Esophagus (tissue), 2 donors: Measurements from ENCODE around the gene DDIT4L. TPM values are rescaled to one million over a fixed set of nuclear protein-coding genes. Genes with fewer than 3 reads are reported as not detected.
A peak's percentile ranks its signal among the peaks of the same experiment; 100 is the strongest.

Experiments
- H3K27ac ChIP-seq, 2 donors: one replicate each; pipeline ENCODE4 v1.5.1; 2013; ENCODE audit warnings: low read depth in 2 of 2, mild to moderate bottlenecking in 2 of 2, inconsistent platforms in 1 of 2, low read length in 1 of 2, moderate library complexity in 1 of 2
- H3K27me3 ChIP-seq, 2 donors: one replicate each; pipeline ENCODE4 v1.6.1; 2013; ENCODE audit warnings: low read length in 2 of 2, control low read depth in 1 of 2, mild to moderate bottlenecking in 1 of 2; ENCODE audit not compliant: insufficient read depth in 2 of 2, control insufficient read depth in 1 of 2
- H3K36me3 ChIP-seq, 2 donors: one replicate each; pipeline ENCODE4 v1.6.1; 2013; ENCODE audit warnings: low read length in 1 of 2; ENCODE audit not compliant: control insufficient read depth in 2 of 2, insufficient read depth in 2 of 2
- H3K4me1 ChIP-seq, 2 donors: one replicate each; pipeline ENCODE4 v1.6.1; 2013; ENCODE audit warnings: low read length in 1 of 2; ENCODE audit not compliant: control insufficient read depth in 2 of 2, insufficient read depth in 2 of 2
- H3K4me3 ChIP-seq, 2 donors: one replicate each; pipeline ENCODE4 v1.5.1; 2013; ENCODE audit warnings: low read length in 2 of 2, mild to moderate bottlenecking in 2 of 2, low read depth in 1 of 2, moderate library complexity in 1 of 2
- H3K9me3 ChIP-seq, 2 donors: one replicate each; pipeline ENCODE4 v1.6.1; 2013; ENCODE audit warnings: mild to moderate bottlenecking in 2 of 2, low read depth in 1 of 2, low read length in 1 of 2, moderate library complexity in 1 of 2; ENCODE audit not compliant: control insufficient read depth in 2 of 2, insufficient read depth in 1 of 2
- WGBS, 2 donors: extraction: QIAGEN DNeasy Blood & Tissue Kit; methylation state at CpG; one replicate each; pipeline ENCODE4 v1.1.7; 2013; 5-methylcytosine and 5-hydroxymethylcytosine counted together
- polyA plus RNA-seq, 2 donors: library from polyadenylated mRNA; stranded (reverse); fragments of 200-250 nt; gene quantifications; one replicate each; pipeline ENCODE4 v1.2.3, GENCODE V29; 2013
- donor health status: healthy with polysubstance abuse.
- donor health status: Bipolar disorder and iron deficiency.

DDIT4L gene
- polyA plus RNA-seq, 2 donors: 0.12 to 0.27 TPM

- peaks cover 3 to 5% of the 10 kb centered on the region in 2 donors for H3K4me1 ChIP-seq
- WGBS, 2 donors: 14 to 16% methylated on average over 37 of the region's 37 CpGs
- H3K9me3 ChIP-seq: no peaks in the 10 kb centered on the region
- no peaks in the 10 kb centered on the region for H3K36me3 ChIP-seq
- H3K27ac ChIP-seq: no peak overlapping the region
- peak overlapping the region; percentile 44 to 61 for H3K4me3 ChIP-seq
- peaks cover 0 to 4% of the 10 kb centered on the region in 2 donors for H3K27me3 ChIP-seq
Observed at GRCh38 chr4:100190643-100191600, 654 bp upstream of the DDIT4L start.

GRCh38 chr4:100188829-100189228 is 1.4 kb downstream of the DDIT4L start:
- Histone ChIP-seq H3K4me1 (peaks cover 3 to 5% of the 10 kb centered on the region in 2 donors), H3K9me3 (no peaks in the 10 kb centered on the region), H3K27me3 (peaks cover 0 to 4% of the 10 kb centered on the region in 2 donors), H3K4me3 (no peak overlapping the region), H3K27ac (no peak overlapping the region), H3K36me3 (no peaks in the 10 kb centered on the region)
- WGBS, 2 donors: 40 to 50% methylated on average over 4 of the region's 4 CpGs

- H3K4me3 ChIP-seq: no peak overlapping the region
- WGBS, 2 donors: 94 to 96% methylated on average over 9 of the region's 9 CpGs
- H3K9me3 ChIP-seq: no peaks in the 10 kb centered on the region
- no peak overlapping the region for H3K27ac ChIP-seq
- peaks cover 0 to 4% of the 10 kb centered on the region in 2 donors for H3K27me3 ChIP-seq
- H3K36me3 ChIP-seq: no peaks in the 10 kb centered on the region
- H3K4me1 ChIP-seq: peaks cover 3 to 5% of the 10 kb centered on the region in 2 donors
Observed at GRCh38 chr4:100187781-100188180, 2.5 kb downstream of the DDIT4L start.

- Histone ChIP-seq H3K27me3 (no peaks in the 10 kb centered on the region), H3K27ac (no peak overlapping the region), H3K4me3 (no peak overlapping the region), H3K4me1 (peaks cover 0 to 2% of the 10 kb centered on the region in 2 donors), H3K36me3 (no peaks in the 10 kb centered on the region), H3K9me3 (no peaks in the 10 kb centered on the region)
- WGBS, 2 donors: 91 to 94% methylated on average over 2 of the region's 2 CpGs
Observed at GRCh38 chr4:100184787-100185186, 5.5 kb downstream of the DDIT4L start.

DNA sequence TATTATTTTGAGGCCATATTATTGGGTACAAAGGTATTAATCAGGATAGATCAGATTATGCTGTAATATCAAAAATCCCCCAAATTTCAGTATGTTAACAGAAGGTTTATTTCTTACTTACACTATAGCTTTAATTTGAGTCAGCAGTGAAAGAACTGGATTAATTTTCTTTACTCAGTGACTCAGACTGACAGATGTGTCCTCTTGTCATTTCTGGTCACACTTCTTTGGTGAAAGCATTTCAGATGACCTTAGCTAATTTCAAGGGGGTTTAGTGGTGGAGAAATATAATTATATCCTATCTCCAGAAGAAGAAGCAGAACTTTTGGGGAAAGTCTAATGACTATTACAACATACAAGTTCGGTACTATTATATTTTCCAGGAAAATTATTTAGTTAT is 12.4 kb downstream of the DDIT4L start:
- 75 to 81% methylated on average over 1 of the region's 1 CpG for WGBS, 2 donors
- Histone ChIP-seq H3K36me3 (no peaks in the 10 kb centered on the region), H3K4me3 (no peak overlapping the region), H3K4me1 (no peaks in the 10 kb centered on the region), H3K27ac (no peak overlapping the region), H3K9me3 (no peaks in the 10 kb centered on the region), H3K27me3 (no peaks in the 10 kb centered on the region)

DNA sequence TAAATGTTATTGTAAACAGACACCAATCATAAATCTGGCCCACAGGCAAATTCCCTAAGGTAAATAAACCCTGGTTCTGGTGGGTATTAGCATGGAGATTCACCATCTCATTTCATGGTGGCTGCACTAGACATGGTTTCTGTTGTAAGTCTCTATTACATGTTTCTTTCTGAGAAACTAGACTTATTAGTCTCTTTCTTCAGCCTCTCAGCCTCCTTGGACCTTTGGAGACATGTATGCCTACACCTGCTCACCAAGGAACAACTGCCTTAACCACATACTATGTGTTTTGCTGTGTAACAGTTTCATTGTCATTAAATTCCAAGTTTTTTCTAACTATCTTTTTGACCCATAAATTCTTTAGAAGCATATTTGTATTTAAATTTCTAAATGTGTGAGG is 13.1 kb downstream of the DDIT4L start:
- no peaks in the 10 kb centered on the region for H3K36me3 ChIP-seq
- H3K9me3 ChIP-seq: no peaks in the 10 kb centered on the region
- no peaks in the 10 kb centered on the region for H3K4me1 ChIP-seq
- H3K4me3 ChIP-seq: no peak overlapping the region
- H3K27me3 ChIP-seq: no peaks in the 10 kb centered on the region
- no peak overlapping the region for H3K27ac ChIP-seq

- Histone ChIP-seq H3K4me1 (no peaks in the 10 kb centered on the region), H3K9me3 (no peaks in the 10 kb centered on the region), H3K36me3 (no peaks in the 10 kb centered on the region), H3K4me3 (no peak overlapping the region), H3K27me3 (no peaks in the 10 kb centered on the region), H3K27ac (no peak overlapping the region)
- 81 to 85% methylated on average over 2 of the region's 2 CpGs for whole genome bisulfite sequencing, 2 donors
Observed at GRCh38 chr4:100175858-100176257, 14.4 kb downstream of the DDIT4L start.

DNA sequence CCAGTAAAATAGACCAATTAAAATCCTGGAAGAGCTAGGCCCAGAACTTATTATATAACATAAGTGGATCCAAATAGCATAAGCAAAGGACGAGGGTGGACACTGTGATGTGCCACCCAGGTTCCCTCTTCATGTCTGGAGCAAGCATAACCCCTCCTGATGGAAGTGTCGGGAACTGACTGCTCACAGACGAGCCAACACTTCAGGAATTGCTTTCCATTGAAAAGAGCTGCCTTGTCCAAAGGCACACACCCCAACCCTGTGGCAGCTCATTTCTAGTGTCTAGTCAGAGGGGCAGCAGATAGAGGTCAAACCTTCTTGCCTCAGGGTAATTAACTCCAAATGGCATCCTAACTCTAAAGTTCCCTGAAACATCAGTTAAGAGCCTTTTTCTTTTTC is 15.3 kb downstream of the DDIT4L start:
- no peaks in the 10 kb centered on the region for H3K27me3 ChIP-seq
- no peak overlapping the region for H3K4me3 ChIP-seq
- 81 to 91% methylated on average over 3 of the region's 3 CpGs for WGBS, 2 donors
- no peaks in the 10 kb centered on the region for H3K4me1 ChIP-seq
- no peak overlapping the region for H3K27ac ChIP-seq
- H3K36me3 ChIP-seq: no peaks in the 10 kb centered on the region
- H3K9me3 ChIP-seq: no peaks in the 10 kb centered on the region

- H3K4me3 ChIP-seq: no peak overlapping the region
- H3K4me1 ChIP-seq: no peaks in the 10 kb centered on the region
- no peaks in the 10 kb centered on the region for H3K36me3 ChIP-seq
- H3K9me3 ChIP-seq: no peaks in the 10 kb centered on the region
- WGBS, 2 donors: 65 to 72% methylated on average over 3 of the region's 3 CpGs
- no peak overlapping the region for H3K27ac ChIP-seq
- H3K27me3 ChIP-seq: no peaks in the 10 kb centered on the region
Observed at GRCh38 chr4:100170986-100171385, 19.3 kb downstream of the DDIT4L start.
